Measurements from ENCODE around the gene FILIP1L.

DNA sequence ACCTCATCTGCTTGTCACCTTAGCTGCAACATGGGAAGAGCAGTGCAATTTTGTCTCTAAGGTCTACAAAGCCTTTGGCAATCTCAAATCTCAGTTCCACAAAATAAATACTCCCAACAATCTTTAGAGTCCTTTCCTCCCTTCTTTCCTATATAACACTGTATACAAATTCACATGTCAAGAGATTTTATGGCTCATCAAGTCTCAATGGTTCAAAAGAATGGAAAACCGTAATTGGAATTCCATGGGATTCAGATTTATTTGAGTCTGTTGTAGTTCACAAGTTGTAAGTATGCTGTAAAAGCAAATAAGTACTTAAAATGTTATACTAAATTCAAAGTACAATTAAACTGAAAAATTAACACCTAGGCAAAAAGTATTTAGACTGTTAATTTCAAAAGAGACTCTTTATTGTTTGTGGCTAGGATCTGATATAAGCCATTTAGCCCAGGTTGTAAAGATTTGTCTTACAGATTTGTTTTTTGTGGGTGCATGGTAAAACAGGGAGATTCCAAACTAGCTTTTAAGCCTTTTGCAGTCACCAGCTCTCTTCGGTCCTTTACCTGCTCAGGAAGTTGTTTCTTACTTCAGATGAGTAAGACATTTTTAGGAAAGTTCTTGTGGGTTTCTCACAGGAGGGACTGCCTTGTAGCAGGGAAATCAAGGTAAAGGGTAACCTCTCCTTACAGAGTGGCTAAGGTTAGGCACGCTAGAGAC, 246.5 kb downstream of the FILIP1L start:
- TF ChIP-seq, protein P1, sequence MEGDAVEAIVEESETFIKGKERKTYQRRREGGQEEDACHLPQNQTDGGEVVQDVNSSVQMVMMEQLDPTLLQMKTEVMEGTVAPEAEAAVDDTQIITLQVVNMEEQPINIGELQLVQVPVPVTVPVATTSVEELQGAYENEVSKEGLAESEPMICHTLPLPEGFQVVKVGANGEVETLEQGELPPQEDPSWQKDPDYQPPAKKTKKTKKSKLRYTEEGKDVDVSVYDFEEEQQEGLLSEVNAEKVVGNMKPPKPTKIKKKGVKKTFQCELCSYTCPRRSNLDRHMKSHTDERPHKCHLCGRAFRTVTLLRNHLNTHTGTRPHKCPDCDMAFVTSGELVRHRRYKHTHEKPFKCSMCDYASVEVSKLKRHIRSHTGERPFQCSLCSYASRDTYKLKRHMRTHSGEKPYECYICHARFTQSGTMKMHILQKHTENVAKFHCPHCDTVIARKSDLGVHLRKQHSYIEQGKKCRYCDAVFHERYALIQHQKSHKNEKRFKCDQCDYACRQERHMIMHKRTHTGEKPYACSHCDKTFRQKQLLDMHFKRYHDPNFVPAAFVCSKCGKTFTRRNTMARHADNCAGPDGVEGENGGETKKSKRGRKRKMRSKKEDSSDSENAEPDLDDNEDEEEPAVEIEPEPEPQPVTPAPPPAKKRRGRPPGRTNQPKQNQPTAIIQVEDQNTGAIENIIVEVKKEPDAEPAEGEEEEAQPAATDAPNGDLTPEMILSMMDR (conservative IDR thresholded peaks at IDR 0.05; ENCODE audit: low read length) = no peak
- TF ChIP-seq EZH2phosphoT487 (IDR thresholded peaks at IDR 0.05; ENCODE audit: borderline replicate concordance) = no peak

Measured in Loucy (cell line).